ENCODE results near the gene PSMC3.

DNA sequence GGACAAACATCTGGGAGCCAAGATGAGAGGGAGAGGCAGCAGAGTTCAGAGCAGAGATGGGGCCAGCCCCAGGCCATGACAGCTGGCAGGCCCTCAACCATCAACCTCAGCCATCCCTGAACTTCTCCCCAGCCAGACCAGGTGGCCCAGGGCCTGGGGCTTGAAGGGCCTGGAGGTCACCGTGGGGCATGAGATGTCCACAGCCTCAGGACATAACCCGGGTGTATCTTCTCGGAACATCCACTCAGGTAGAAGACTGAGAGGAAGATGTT lies 30.3 kb downstream of the PSMC3 start:
- TF ChIP-seq NR2C1 (IDR thresholded peaks at IDR 0.05) (no peak), NR2C1 (tag; IDR thresholded peaks at IDR 0.05) (no peak), SIN3A (IDR thresholded peaks at IDR 0.05; ENCODE audit: borderline replicate concordance in 2 of 2, control insufficient read depth in 1 of 2, low read depth in 2 of 2, low read length in 2 of 2) (no peak), BHLHE40 (IDR thresholded peaks at IDR 0.05; ENCODE audit: low read length) (no peak)
- TF ChIP-seq, protein P1, sequence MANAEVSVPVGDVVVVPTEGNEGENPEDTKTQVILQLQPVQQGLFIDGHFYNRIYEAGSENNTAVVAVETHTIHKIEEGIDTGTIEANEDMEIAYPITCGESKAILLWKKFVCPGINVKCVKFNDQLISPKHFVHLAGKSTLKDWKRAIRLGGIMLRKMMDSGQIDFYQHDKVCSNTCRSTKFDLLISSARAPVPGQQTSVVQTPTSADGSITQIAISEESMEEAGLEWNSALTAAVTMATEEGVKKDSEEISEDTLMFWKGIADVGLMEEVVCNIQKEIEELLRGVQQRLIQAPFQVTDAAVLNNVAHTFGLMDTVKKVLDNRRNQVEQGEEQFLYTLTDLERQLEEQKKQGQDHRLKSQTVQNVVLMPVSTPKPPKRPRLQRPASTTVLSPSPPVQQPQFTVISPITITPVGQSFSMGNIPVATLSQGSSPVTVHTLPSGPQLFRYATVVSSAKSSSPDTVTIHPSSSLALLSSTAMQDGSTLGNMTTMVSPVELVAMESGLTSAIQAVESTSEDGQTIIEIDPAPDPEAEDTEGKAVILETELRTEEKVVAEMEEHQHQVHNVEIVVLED (CRISPR knock-in tag; IDR thresholded peaks at IDR 0.05): no peak
- TF ChIP-seq, protein P2, sequence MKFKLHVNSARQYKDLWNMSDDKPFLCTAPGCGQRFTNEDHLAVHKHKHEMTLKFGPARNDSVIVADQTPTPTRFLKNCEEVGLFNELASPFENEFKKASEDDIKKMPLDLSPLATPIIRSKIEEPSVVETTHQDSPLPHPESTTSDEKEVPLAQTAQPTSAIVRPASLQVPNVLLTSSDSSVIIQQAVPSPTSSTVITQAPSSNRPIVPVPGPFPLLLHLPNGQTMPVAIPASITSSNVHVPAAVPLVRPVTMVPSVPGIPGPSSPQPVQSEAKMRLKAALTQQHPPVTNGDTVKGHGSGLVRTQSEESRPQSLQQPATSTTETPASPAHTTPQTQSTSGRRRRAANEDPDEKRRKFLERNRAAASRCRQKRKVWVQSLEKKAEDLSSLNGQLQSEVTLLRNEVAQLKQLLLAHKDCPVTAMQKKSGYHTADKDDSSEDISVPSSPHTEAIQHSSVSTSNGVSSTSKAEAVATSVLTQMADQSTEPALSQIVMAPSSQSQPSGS (CRISPR knock-in tag; IDR thresholded peaks at IDR 0.05): no peak
